ENCODE measurements around the gene PLD5. TPM values are rescaled to one million over a fixed set of nuclear protein-coding genes. Genes with fewer than 3 reads are reported as not detected.

PLD5 gene
- total RNA-seq, 1 donor from 2014 or later = 1.0 TPM

DNA sequence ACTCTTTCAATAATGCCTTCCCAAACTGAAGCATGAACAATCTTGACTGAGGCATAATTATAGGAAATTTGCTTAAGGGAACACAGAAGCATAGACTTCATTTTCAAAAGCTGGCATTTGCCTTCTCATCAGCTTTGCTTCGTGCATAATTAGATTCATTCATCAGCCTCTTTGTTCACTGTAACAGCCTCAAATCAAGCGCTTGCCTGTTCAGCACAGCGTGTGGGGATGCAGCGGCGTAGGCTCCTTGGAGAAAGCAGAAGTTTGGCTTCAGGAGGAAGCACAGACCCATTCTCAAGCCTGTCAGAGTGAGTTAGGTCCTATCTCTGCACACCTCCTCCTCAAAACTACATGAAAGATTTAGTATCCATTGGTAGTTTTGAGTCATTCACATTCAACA, 279.2 kb downstream of the PLD5 start:
- Mint-ChIP-seq H3K36me3 (ENCODE audit: insufficient read depth) (no peaks in the 10 kb centered on the region), H3K9me3 (ENCODE audit: low read depth) (no peaks in the 10 kb centered on the region), H3K27ac (no peak overlapping the region), H3K4me3 (ENCODE audit: low read depth) (no peak overlapping the region), H3K27me3 (no peaks in the 10 kb centered on the region), H3K4me1 (ENCODE audit: low read depth) (no peaks in the 10 kb centered on the region)
- TF ChIP-seq, protein P1, sequence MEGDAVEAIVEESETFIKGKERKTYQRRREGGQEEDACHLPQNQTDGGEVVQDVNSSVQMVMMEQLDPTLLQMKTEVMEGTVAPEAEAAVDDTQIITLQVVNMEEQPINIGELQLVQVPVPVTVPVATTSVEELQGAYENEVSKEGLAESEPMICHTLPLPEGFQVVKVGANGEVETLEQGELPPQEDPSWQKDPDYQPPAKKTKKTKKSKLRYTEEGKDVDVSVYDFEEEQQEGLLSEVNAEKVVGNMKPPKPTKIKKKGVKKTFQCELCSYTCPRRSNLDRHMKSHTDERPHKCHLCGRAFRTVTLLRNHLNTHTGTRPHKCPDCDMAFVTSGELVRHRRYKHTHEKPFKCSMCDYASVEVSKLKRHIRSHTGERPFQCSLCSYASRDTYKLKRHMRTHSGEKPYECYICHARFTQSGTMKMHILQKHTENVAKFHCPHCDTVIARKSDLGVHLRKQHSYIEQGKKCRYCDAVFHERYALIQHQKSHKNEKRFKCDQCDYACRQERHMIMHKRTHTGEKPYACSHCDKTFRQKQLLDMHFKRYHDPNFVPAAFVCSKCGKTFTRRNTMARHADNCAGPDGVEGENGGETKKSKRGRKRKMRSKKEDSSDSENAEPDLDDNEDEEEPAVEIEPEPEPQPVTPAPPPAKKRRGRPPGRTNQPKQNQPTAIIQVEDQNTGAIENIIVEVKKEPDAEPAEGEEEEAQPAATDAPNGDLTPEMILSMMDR (IDR thresholded peaks at IDR 0.05; ENCODE audit: unreplicated experiment) = no peak
- DNase-seq (ENCODE audit: low spot score, unreplicated experiment) = no peak

- Mint-ChIP-seq H3K4me1 (ENCODE audit: low read depth) (no peaks in the 10 kb centered on the region), H3K4me3 (ENCODE audit: low read depth) (no peak overlapping the region), H3K27me3 (no peaks in the 10 kb centered on the region), H3K9me3 (ENCODE audit: low read depth) (no peaks in the 10 kb centered on the region), H3K27ac (no peak overlapping the region), H3K36me3 (ENCODE audit: insufficient read depth) (no peaks in the 10 kb centered on the region)
- TF ChIP-seq, protein P1 (IDR thresholded peaks at IDR 0.05; ENCODE audit: unreplicated experiment) = no peak
- no peak for DNase-seq (ENCODE audit: low spot score, unreplicated experiment)
Observed at GRCh38 chr1:242243472-242243871, 281.0 kb downstream of the PLD5 start.

- Mint-ChIP-seq H3K9me3 (ENCODE audit: low read depth) (no peaks in the 10 kb centered on the region), H3K27me3 (no peaks in the 10 kb centered on the region), H3K36me3 (ENCODE audit: insufficient read depth) (no peaks in the 10 kb centered on the region), H3K4me3 (ENCODE audit: low read depth) (no peak overlapping the region), H3K4me1 (ENCODE audit: low read depth) (no peaks in the 10 kb centered on the region), H3K27ac (no peak overlapping the region)
- TF ChIP-seq, protein P1 (IDR thresholded peaks at IDR 0.05; ENCODE audit: unreplicated experiment) = no peak
- DNase-seq (ENCODE audit: low spot score, unreplicated experiment) = no peak
Observed at GRCh38 chr1:242242983-242243382, 281.5 kb downstream of the PLD5 start.

DNA sequence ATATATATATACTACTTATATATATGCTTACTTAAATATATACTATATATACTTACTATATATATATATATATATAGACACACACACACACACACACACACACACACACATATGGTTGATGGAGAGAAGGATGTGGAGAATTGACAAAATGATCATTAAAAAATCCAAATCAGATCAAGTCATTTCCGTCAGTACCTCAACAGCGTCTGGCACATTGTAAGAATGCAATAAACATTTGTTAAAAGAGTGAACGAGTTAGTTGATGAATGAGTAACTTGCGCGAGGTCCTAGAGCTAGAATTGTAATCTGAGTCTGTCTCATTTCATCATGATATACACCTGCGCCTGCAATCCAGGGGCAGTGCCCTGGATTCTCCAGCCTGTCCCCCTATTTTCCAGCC, 282.6 kb downstream of the PLD5 start:
- no peak for DNase-seq (ENCODE audit: low spot score, unreplicated experiment)
- Mint-ChIP-seq H3K27ac (no peak overlapping the region), H3K27me3 (no peaks in the 10 kb centered on the region), H3K4me1 (ENCODE audit: low read depth) (no peaks in the 10 kb centered on the region), H3K36me3 (ENCODE audit: insufficient read depth) (no peaks in the 10 kb centered on the region), H3K4me3 (ENCODE audit: low read depth) (no peak overlapping the region), H3K9me3 (ENCODE audit: low read depth) (no peaks in the 10 kb centered on the region)
- TF ChIP-seq, protein P1 (IDR thresholded peaks at IDR 0.05; ENCODE audit: unreplicated experiment) = no peak

GRCh38 chr1:242240691-242241090, 283.8 kb downstream of the PLD5 start:
- H3K4me1 Mint-ChIP-seq (ENCODE audit: low read depth) = no peaks in the 10 kb centered on the region
- H3K4me3 Mint-ChIP-seq (ENCODE audit: low read depth) = no peak overlapping the region
- no peaks in the 10 kb centered on the region for H3K27me3 Mint-ChIP-seq
- H3K36me3 Mint-ChIP-seq (ENCODE audit: insufficient read depth) = no peaks in the 10 kb centered on the region
- H3K9me3 Mint-ChIP-seq (ENCODE audit: low read depth) = no peaks in the 10 kb centered on the region
- DNase-seq (ENCODE audit: low spot score, unreplicated experiment) = no peak
- H3K27ac Mint-ChIP-seq = no peak overlapping the region
- TF ChIP-seq, protein P1 (IDR thresholded peaks at IDR 0.05; ENCODE audit: unreplicated experiment) = no peak

Data from progenitor cell of endocrine pancreas (in vitro differentiated cells).